ENCODE results near the gene TCF7L1.

GRCh38 chr2:85134255-85134895 is 1.2 kb downstream of the TCF7L1 start:
- TF ChIP-seq CTCF (IDR thresholded peaks at IDR 0.05; ENCODE audit: low read length), result no peak
- no peak for TF ChIP-seq EZH2 (IDR thresholded peaks at IDR 0.05; ENCODE audit: borderline replicate concordance, low read length)

Measured in OCI-LY1 (cell line).